Measurements from ENCODE around the gene LEMD1.

Gene LEMD1

DNA sequence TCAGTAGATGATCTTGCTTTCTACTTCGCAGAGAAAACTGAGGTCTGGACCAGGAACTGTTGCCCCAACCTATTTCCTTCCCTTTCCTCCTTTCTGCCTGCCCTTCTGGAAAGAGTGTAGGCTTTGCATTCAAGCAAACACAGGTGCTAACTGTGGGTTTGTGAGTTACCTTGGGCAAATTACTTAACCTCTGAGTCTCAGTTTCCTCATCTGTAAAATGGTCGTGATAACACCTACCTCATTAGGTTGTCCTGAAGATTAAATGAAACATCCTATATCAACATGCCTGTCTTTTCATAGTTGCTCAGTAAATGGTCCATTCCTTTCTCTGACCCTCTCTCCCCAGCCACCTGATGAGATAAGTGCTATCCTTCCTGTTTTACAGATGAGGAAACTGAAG is 43.5 kb upstream of the LEMD1 start:
- no peak overlapping the region for H3K9ac ChIP-seq (ENCODE audit: low read length)
- H3K4me3 ChIP-seq (ENCODE audit: low read depth, low read length, poor library complexity, severe bottlenecking), result no peak overlapping the region
- no peaks in the 10 kb centered on the region for H3K36me3 ChIP-seq (ENCODE audit: insufficient read depth, low read length)
- H3K27ac ChIP-seq (ENCODE audit: low read depth, low read length, poor library complexity, severe bottlenecking), result no peak overlapping the region
- H2AFZ ChIP-seq (ENCODE audit: low read length), result no peak overlapping the region
- no peaks in the 10 kb centered on the region for H3K9me3 ChIP-seq (ENCODE audit: low read length)
- no peaks in the 10 kb centered on the region for H3K79me2 ChIP-seq (ENCODE audit: insufficient read depth, low read length)
- H3K4me2 ChIP-seq (ENCODE audit: low read length), result no peak overlapping the region
- no peaks in the 10 kb centered on the region for H4K20me1 ChIP-seq (ENCODE audit: insufficient read depth, low read length)
- H3K9me2 ChIP-seq (ENCODE audit: low read depth, low read length), result no peaks in the 10 kb centered on the region
- no peak for TF ChIP-seq EZH2 (IDR thresholded peaks at IDR 0.05; ENCODE audit: borderline replicate concordance, low read length)
- TF ChIP-seq, protein P1, sequence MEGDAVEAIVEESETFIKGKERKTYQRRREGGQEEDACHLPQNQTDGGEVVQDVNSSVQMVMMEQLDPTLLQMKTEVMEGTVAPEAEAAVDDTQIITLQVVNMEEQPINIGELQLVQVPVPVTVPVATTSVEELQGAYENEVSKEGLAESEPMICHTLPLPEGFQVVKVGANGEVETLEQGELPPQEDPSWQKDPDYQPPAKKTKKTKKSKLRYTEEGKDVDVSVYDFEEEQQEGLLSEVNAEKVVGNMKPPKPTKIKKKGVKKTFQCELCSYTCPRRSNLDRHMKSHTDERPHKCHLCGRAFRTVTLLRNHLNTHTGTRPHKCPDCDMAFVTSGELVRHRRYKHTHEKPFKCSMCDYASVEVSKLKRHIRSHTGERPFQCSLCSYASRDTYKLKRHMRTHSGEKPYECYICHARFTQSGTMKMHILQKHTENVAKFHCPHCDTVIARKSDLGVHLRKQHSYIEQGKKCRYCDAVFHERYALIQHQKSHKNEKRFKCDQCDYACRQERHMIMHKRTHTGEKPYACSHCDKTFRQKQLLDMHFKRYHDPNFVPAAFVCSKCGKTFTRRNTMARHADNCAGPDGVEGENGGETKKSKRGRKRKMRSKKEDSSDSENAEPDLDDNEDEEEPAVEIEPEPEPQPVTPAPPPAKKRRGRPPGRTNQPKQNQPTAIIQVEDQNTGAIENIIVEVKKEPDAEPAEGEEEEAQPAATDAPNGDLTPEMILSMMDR (IDR thresholded peaks at IDR 0.05; ENCODE audit: low read length), result no peak
- no peaks in the 10 kb centered on the region for H3F3A ChIP-seq (ENCODE audit: insufficient read depth, low read length)
- H3K27me3 ChIP-seq (ENCODE audit: insufficient read depth, low read length), result 0 out of 2 replicates have a peak, but pooled peaks cover 5% of the 10 kb centered on the region
- H3K4me1 ChIP-seq (ENCODE audit: insufficient read depth, low read length, severe bottlenecking), result no peaks in the 10 kb centered on the region

DNA sequence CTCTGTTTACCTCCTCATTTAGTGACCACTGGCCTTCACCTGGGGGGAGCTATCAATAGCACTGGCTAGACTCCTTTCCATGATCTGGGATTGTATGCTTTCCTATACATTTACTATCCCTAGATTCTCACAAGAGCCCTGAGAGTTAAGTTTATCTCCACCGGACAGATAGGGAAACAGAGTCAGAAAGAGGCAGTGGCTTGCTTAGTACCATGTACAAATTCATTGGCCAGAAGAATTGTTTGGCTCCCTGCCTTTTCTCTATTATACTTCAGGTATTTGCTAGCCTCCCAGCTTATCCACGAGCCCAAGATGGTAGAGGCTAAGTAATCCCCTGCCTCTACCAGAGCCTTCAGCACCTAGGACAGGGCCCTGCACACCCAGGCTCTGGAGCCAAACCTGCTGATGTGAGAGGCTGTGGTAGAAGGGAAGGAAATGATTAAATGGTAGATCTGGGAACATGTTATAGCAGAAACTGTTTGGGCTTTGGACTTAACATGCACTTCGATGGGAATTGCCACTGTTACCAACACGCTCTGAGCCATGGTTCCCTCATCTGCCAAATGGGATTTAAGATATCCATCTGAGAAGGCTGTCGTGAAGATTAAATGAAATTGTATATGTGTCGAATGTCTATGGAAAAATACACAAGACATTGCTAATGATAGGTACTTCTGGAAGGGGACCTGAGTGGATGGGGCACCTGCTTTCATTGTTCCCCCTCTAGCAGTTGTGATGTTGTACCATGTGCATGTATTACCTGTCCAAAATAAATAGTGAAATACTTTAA is 37.1 kb upstream of the LEMD1 start:
- H3K9me2 ChIP-seq (ENCODE audit: low read depth, low read length), result no peaks in the 10 kb centered on the region
- H3K4me3 ChIP-seq (ENCODE audit: low read depth, low read length, poor library complexity, severe bottlenecking), result no peak overlapping the region
- TF ChIP-seq, protein P1 (IDR thresholded peaks at IDR 0.05; ENCODE audit: low read length), result no peak
- TF ChIP-seq EZH2 (IDR thresholded peaks at IDR 0.05; ENCODE audit: borderline replicate concordance, low read length), result no peak
- H3K79me2 ChIP-seq (ENCODE audit: insufficient read depth, low read length), result no peaks in the 10 kb centered on the region
- no peaks in the 10 kb centered on the region for H3K36me3 ChIP-seq (ENCODE audit: insufficient read depth, low read length)
- H3K9me3 ChIP-seq (ENCODE audit: low read length), result no peaks in the 10 kb centered on the region
- H3K27me3 ChIP-seq (ENCODE audit: insufficient read depth, low read length), result 0 out of 2 replicates have a peak, but pooled peaks cover 5% of the 10 kb centered on the region
- no peak overlapping the region for H3K27ac ChIP-seq (ENCODE audit: low read depth, low read length, poor library complexity, severe bottlenecking)
- H3K4me1 ChIP-seq (ENCODE audit: insufficient read depth, low read length, severe bottlenecking), result no peaks in the 10 kb centered on the region
- H4K20me1 ChIP-seq (ENCODE audit: insufficient read depth, low read length), result no peaks in the 10 kb centered on the region
- no peak overlapping the region for H2AFZ ChIP-seq (ENCODE audit: low read length)
- H3K4me2 ChIP-seq (ENCODE audit: low read length), result no peak overlapping the region
- no peak overlapping the region for H3K9ac ChIP-seq (ENCODE audit: low read length)
- H3F3A ChIP-seq (ENCODE audit: insufficient read depth, low read length), result no peaks in the 10 kb centered on the region

DNA sequence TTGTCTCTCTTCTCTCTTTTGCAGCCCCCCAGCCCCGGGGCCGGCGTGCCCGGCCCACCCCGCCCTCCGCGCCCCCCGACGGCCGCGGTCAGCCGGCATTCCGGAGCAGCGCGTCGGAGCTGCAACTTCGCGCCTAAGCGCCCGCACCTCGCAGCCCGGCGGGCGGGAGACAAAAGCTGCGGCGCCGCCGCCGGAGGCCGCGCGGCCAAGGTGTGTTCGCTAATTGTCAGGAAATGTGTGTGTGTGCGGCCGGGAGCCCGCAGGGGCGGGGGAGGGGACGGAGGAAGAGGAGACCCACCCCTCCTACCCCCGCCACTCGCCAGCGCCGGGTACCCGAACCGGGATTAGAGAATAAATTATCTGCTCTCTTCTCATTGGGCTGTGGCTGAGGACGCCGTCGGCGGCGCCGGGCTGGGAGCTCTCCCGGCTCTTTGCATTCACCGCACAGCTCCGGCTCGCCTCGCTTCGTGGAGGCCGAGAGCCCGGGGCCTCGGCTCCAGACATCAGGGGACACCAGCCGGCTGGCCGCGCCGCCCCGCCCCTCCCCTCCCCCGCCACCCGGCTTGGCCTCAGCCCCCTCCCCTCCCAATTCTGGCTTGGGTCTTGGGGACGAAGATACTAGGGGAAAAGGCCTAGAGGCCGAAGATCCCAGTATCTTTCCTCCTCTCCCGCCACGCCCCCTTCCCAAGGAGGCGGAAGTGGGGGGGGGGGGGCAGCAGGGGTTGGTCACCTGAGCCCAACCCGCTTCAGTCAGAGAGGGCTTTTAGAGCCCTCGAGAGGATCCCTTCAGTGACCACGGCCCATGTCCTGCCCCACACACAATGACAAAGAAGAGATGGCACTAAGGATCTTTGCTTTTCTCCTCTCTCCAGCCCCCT is 35.3 kb upstream of the LEMD1 start:
- Histone ChIP-seq H4K20me1 (ENCODE audit: insufficient read depth, low read length) (no peaks in the 10 kb centered on the region), H3K4me1 (ENCODE audit: insufficient read depth, low read length, severe bottlenecking) (no peaks in the 10 kb centered on the region), H3K27ac (ENCODE audit: low read depth, low read length, poor library complexity, severe bottlenecking) (no peak overlapping the region), H3K9me3 (ENCODE audit: low read length) (no peaks in the 10 kb centered on the region), H3K27me3 (ENCODE audit: insufficient read depth, low read length) (0 out of 2 replicates have a peak, but pooled peaks cover 5% of the 10 kb centered on the region), H3K9me2 (ENCODE audit: low read depth, low read length) (no peaks in the 10 kb centered on the region), H3K9ac (ENCODE audit: low read length) (no peak overlapping the region), H3K79me2 (ENCODE audit: insufficient read depth, low read length) (no peaks in the 10 kb centered on the region), H3K4me3 (ENCODE audit: low read depth, low read length, poor library complexity, severe bottlenecking) (no peak overlapping the region), H3K4me2 (ENCODE audit: low read length) (no peak overlapping the region), H3F3A (ENCODE audit: insufficient read depth, low read length) (no peaks in the 10 kb centered on the region), H2AFZ (ENCODE audit: low read length) (no peak overlapping the region), H3K36me3 (ENCODE audit: insufficient read depth, low read length) (no peaks in the 10 kb centered on the region)
- TF ChIP-seq, protein P1 (IDR thresholded peaks at IDR 0.05; ENCODE audit: low read length), result no peak
- no peak for TF ChIP-seq EZH2 (IDR thresholded peaks at IDR 0.05; ENCODE audit: borderline replicate concordance, low read length)
